ENCODE results near the gene C14orf93. TPM values are rescaled to one million over a fixed set of nuclear protein-coding genes. Genes with fewer than 3 reads are reported as not detected.

Gene C14orf93
- total and polyA plus RNA-seq, 2 donors (not counting 1 experiment from before 2014, with no cell fraction given), result 17.9 to 26.8 TPM

DNA sequence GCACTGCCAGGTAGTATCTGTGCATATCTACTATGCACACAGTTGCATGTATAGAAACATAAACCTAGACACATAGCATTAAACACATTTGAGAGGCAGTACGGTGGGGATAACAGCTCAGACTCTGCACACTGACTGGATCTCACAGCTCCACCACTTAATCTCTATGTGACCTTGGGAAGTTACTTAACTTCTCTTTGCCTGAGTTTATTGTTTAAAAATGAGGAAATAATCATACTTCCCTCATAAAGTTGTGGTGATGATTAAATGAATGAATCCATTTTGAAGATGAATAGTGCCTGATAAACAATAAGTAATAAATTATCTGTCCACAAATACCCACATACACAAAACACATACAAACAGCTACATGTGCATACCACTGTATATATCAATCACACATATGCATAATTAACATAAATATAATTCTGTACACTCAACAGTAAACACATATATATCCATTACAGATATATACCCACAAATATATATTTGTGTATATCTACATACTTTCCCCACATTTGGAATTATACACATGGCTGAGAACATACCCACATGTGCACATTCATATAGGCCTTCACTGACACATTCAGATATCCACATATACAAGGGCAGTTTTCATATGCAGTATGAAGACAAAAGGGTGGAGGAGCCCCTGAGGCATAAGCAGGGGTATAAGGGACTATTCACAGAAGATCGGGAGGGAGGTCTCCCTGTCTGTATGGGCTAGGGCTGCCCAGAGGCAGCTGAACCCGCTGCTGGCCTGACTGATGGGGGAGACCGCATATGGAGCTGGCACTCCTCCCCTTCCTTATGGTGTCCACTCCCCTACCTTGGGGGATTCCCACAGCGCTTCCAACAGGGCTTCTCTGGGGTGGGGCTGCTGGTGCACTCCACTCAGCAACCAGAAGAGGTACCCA is 41.5 kb upstream of the C14orf93 start:
- no peaks in the 10 kb centered on the region for H3K27me3 Mint-ChIP-seq
- Histone ChIP-seq H3K27me3 (replicated peaks in 1 of 4; ENCODE audit: control extremely low read depth in 1 of 4, control insufficient read depth in 3 of 4, insufficient read depth in 4 of 4, low read length in 3 of 4) (no peaks in the 10 kb centered on the region), H3K27ac (ENCODE audit: low read length in 2 of 2) (no peak overlapping the region), H3K4me2 (replicated peaks; ENCODE audit: low read depth, low read length, poor library complexity, severe bottlenecking) (no peak overlapping the region), H4K20me1 (ENCODE audit: control insufficient read depth, insufficient read depth, low read length, poor library complexity, severe bottlenecking) (no peaks in the 10 kb centered on the region), H3K4me1 (ENCODE audit: control insufficient read depth in 2 of 2, insufficient read depth in 2 of 2, low read length in 2 of 2) (peaks cover 3 to 5% of the 10 kb centered on the region in 2 donors), H3K36me3 (replicated peaks in 1 of 2; ENCODE audit: control extremely low read depth in 1 of 2, control insufficient read depth in 1 of 2, extremely low read depth in 1 of 2, insufficient read depth in 2 of 2, low read length in 1 of 2) (no peaks in the 10 kb centered on the region), H2AFZ (ENCODE audit: insufficient read depth, low read depth, low read length, poor library complexity, severe bottlenecking) (no peak overlapping the region), H3K9me3 (ENCODE audit: control extremely low read depth in 1 of 3, control insufficient read depth in 2 of 3, insufficient read depth in 1 of 3, low read length in 2 of 3) (no peaks in the 10 kb centered on the region), H3K79me2 (ENCODE audit: control insufficient read depth, insufficient read depth, low read length) (no peaks in the 10 kb centered on the region), H3K4me3 (ENCODE audit: control extremely low read depth in 1 of 5, extremely low read depth in 1 of 5, insufficient read depth in 1 of 5, low read depth in 2 of 5, low read length in 4 of 5) (no peak overlapping the region), H3K9ac (ENCODE audit: low read length) (no peak overlapping the region)
- intact Hi-C loops (cut with micrococcal nuclease), result loop anchor here (10.0 kb wide), 2 partner anchors 667 to 747 kb away; no protein-coding TSS in a partner anchor
- 80% methylated on average over 2 of the region's 5 CpGs for WGBS (ENCODE audit: insufficient coverage)
- CTCF ChIA-PET, result interaction anchor here (1.1 to 19.1 kb wide), 3 partner anchors 9 to 66 kb away, joined by 3 to 1134 read pairs (median 4); partner anchors contain the start of gene AJUBA
- TF ChIP-seq EZH2 (IDR thresholded peaks at IDR 0.05; ENCODE audit: borderline replicate concordance, insufficient read depth, low read depth, low read length, poor library complexity, severe bottlenecking), result no peak
- TF ChIP-seq, protein P1, sequence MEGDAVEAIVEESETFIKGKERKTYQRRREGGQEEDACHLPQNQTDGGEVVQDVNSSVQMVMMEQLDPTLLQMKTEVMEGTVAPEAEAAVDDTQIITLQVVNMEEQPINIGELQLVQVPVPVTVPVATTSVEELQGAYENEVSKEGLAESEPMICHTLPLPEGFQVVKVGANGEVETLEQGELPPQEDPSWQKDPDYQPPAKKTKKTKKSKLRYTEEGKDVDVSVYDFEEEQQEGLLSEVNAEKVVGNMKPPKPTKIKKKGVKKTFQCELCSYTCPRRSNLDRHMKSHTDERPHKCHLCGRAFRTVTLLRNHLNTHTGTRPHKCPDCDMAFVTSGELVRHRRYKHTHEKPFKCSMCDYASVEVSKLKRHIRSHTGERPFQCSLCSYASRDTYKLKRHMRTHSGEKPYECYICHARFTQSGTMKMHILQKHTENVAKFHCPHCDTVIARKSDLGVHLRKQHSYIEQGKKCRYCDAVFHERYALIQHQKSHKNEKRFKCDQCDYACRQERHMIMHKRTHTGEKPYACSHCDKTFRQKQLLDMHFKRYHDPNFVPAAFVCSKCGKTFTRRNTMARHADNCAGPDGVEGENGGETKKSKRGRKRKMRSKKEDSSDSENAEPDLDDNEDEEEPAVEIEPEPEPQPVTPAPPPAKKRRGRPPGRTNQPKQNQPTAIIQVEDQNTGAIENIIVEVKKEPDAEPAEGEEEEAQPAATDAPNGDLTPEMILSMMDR (IDR thresholded peaks at IDR 0.05), result no peak
- ATAC-seq (ENCODE audit: low read depth) (no peak), DNase-seq (no peak)
- no peaks in the 10 kb centered on the region for H3K9me3 Mint-ChIP-seq (ENCODE audit: insufficient read depth)
- H3K4me3 Mint-ChIP-seq, result no peak overlapping the region
- POLR2A ChIA-PET, result no interaction called here
- peaks cover 8% of the 10 kb centered on the region for H3K4me1 Mint-ChIP-seq
- no peak overlapping the region for H3K27ac Mint-ChIP-seq

DNA sequence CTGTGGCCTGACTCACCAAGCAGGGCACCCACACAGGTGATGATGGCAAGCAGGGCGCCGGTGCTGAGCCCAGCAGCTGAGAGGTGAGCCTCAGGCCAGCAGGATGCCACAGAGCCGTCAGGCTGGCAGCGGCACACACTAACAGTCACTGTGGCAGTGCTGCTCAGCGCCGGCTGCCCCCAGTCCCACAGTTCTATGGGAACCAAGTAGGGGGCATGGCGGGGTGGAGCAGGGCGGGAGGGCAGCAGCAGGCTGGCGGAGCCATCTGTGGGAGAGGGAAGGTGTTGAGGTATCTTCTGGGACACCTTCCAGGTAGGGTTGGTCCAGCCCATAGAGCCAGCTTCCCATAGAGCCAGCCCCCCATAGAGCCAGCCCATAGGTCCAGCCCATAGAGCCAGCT is 39.1 kb upstream of the C14orf93 start:
- Histone ChIP-seq H3K27me3 (replicated peaks in 1 of 4; ENCODE audit: control extremely low read depth in 1 of 4, control insufficient read depth in 3 of 4, insufficient read depth in 4 of 4, low read length in 3 of 4) (no peaks in the 10 kb centered on the region), H3K4me2 (replicated peaks; ENCODE audit: low read depth, low read length, poor library complexity, severe bottlenecking) (no peak overlapping the region), H3K9me3 (ENCODE audit: control extremely low read depth in 1 of 3, control insufficient read depth in 2 of 3, insufficient read depth in 1 of 3, low read length in 2 of 3) (no peaks in the 10 kb centered on the region), H3K9ac (ENCODE audit: low read length) (no peak overlapping the region), H2AFZ (ENCODE audit: insufficient read depth, low read depth, low read length, poor library complexity, severe bottlenecking) (no peak overlapping the region), H3K27ac (ENCODE audit: low read length in 2 of 2) (no peak overlapping the region), H3K79me2 (ENCODE audit: control insufficient read depth, insufficient read depth, low read length) (no peaks in the 10 kb centered on the region), H3K36me3 (replicated peaks in 1 of 2; ENCODE audit: control extremely low read depth in 1 of 2, control insufficient read depth in 1 of 2, extremely low read depth in 1 of 2, insufficient read depth in 2 of 2, low read length in 1 of 2) (no peaks in the 10 kb centered on the region), H4K20me1 (ENCODE audit: control insufficient read depth, insufficient read depth, low read length, poor library complexity, severe bottlenecking) (no peaks in the 10 kb centered on the region), H3K4me1 (ENCODE audit: control insufficient read depth in 2 of 2, insufficient read depth in 2 of 2, low read length in 2 of 2) (no peaks in the 10 kb centered on the region), H3K4me3 (ENCODE audit: control extremely low read depth in 1 of 5, extremely low read depth in 1 of 5, insufficient read depth in 1 of 5, low read depth in 2 of 5, low read length in 4 of 5) (no peak overlapping the region)
- ATAC-seq (ENCODE audit: low read depth) (no peak), DNase-seq (no peak)
- CTCF ChIA-PET, result interaction anchor here (0.9 kb wide), 1 partner anchor 9 kb away, joined by 3 read pairs; no protein-coding TSS in a partner anchor
- Mint-ChIP-seq H3K27ac (no peak overlapping the region), H3K4me1 (no peaks in the 10 kb centered on the region), H3K4me3 (no peak overlapping the region), H3K9me3 (ENCODE audit: insufficient read depth) (no peaks in the 10 kb centered on the region), H3K27me3 (no peaks in the 10 kb centered on the region)
- intact Hi-C loops (cut with micrococcal nuclease), result no loop called here
- WGBS (ENCODE audit: insufficient coverage), result 95% methylated on average over 6 of the region's 9 CpGs
- TF ChIP-seq, protein P1 (IDR thresholded peaks at IDR 0.05), result no peak
- TF ChIP-seq EZH2 (IDR thresholded peaks at IDR 0.05; ENCODE audit: borderline replicate concordance, insufficient read depth, low read depth, low read length, poor library complexity, severe bottlenecking), result no peak
- POLR2A ChIA-PET, result no interaction called here
